GM12878 (cell line): Measurements from ENCODE around the gene STPG4. TPM values are rescaled to one million over a fixed set of nuclear protein-coding genes. Genes with fewer than 3 reads are reported as not detected.

Experiments
- ATAC-seq: fragments of 200-7000 bp; cut with Tn5 transposase; 3 replicates; pipeline ENCODE4 v1.9.1; 2020; ENCODE audit warnings: mild to moderate bottlenecking, moderate library complexity
- BruUV-seq: library from RNA; stranded (reverse); fragments of 400-500 nt; replicated peaks from 2 replicates; lab custom pipeline; 2021; lab: Mats Ljungman, UMichigan
- CTCF ChIA-PET: fragments of 300-600 bp; sonication (Branson Sonifier 250); formaldehyde crosslinking; extraction: SDS; loops from one replicate; lab custom pipeline; 2021; ENCODE audit warnings: inconsistent platforms; lab: Yijun Ruan, JAX
- POLR2A ChIA-PET: fragments of 350-600 bp; formaldehyde crosslinking; extraction: SDS; loops from one replicate; lab custom pipeline; 2021; ENCODE audit warnings: inconsistent platforms; lab: Charles Lee
- RAD21 ChIA-PET: fragments of 300-600 bp; sonication (Branson Sonifier 250); formaldehyde crosslinking; loops from one replicate; lab custom pipeline; 2023; ENCODE audit warnings: antibody characterized with exemption; ENCODE audit not compliant: unreplicated experiment; lab: Charles Lee
- SMC1A ChIA-PET: fragments of 300-600 bp; sonication (Branson Sonifier 250); formaldehyde crosslinking; loops from one replicate; lab custom pipeline; 2023; ENCODE audit not compliant: unreplicated experiment, uncharacterized antibody; lab: Charles Lee
- DNase-seq: peaks from one replicate; pipeline ENCODE4 v3.0.0-alpha.2; 2011; ENCODE audit warnings: low read depth, low spot score
- FAIRE-seq: peaks from 3 replicates; lab custom pipeline; 2011; peaks lifted over from hg19 to GRCh38; lab: Jason Lieb, UNC
- H2AFZ ChIP-seq: 2 replicates; pipeline ENCODE4 v1.6.0; 2011; ENCODE audit warnings: low read depth, low read length, control low read depth; ENCODE audit not compliant: control insufficient read depth
- H3K27ac ChIP-seq: 2 replicates; pipeline ENCODE4 v1.5.1; 2011; ENCODE audit warnings: control low read depth; ENCODE audit not compliant: control insufficient read depth, insufficient read depth
- H3K27me3 ChIP-seq, 2 experiments: replicated peaks in 1 of 2; 2 replicates each; pipeline versions ENCODE4 v1.6.0 to v1.6.1; 2011; ENCODE audit warnings: low read length in 1 of 2; ENCODE audit not compliant: control insufficient read depth in 2 of 2, insufficient read depth in 2 of 2
- H3K36me3 ChIP-seq, 2 experiments: 2 replicates each; pipeline ENCODE4 v1.5.1; 2011; ENCODE audit warnings: low read length in 1 of 2; ENCODE audit not compliant: control insufficient read depth in 2 of 2, insufficient read depth in 2 of 2
- H3K4me1 ChIP-seq: 2 replicates; pipeline ENCODE4 v1.6.1; 2011; ENCODE audit warnings: mild to moderate bottlenecking, low read length, moderate library complexity, mixed read lengths; ENCODE audit not compliant: control insufficient read depth, insufficient read depth
- H3K4me2 ChIP-seq: 2 replicates; pipeline ENCODE4 v1.6.0; 2011; ENCODE audit warnings: control low read depth; ENCODE audit not compliant: control insufficient read depth, insufficient read depth
- H3K4me3 ChIP-seq: fragments of 200-600 bp; sonication (generic); 2 replicates; pipeline ENCODE4 v1.5.1; 2016
- H3K79me2 ChIP-seq: 2 replicates; pipeline ENCODE4 v1.6.0; 2011; ENCODE audit warnings: low read length; ENCODE audit not compliant: control insufficient read depth, insufficient read depth
- H3K9ac ChIP-seq: 2 replicates; pipeline ENCODE4 v1.8.0; 2011; ENCODE audit warnings: low read length, control low read depth, mixed read lengths; ENCODE audit not compliant: control insufficient read depth, insufficient read depth
- H3K9me3 ChIP-seq: replicated peaks from 3 replicates; pipeline ENCODE4 v1.5.1; 2011; ENCODE audit warnings: mild to moderate bottlenecking, low read length; ENCODE audit not compliant: control insufficient read depth, insufficient read depth
- H4K20me1 ChIP-seq: 2 replicates; pipeline ENCODE4 v1.6.0; 2011; ENCODE audit not compliant: control insufficient read depth, insufficient read depth
- E2F8 ChIP-seq: fragments of 450-650 bp; IDR thresholded peaks from 2 replicates; pipeline ENCODE4 v1.6.1; 2018; ENCODE audit warnings: mild to moderate bottlenecking, low read depth, moderate library complexity; ENCODE audit not compliant: partially characterized antibody
- MLLT1 ChIP-seq: fragments of 450-650 bp; IDR thresholded peaks from 2 replicates; pipeline ENCODE4 v1.6.1; 2016; ENCODE audit warnings: mild to moderate bottlenecking
- PKNOX1 ChIP-seq: fragments of 450-650 bp; IDR thresholded peaks from 2 replicates; pipeline ENCODE4 v1.6.1; 2016; ENCODE audit warnings: mild to moderate bottlenecking
- POLR2AphosphoS5 ChIP-seq: IDR thresholded peaks from 2 replicates; pipeline ENCODE4 v1.6.1; 2011; ENCODE audit warnings: mild to moderate bottlenecking, low read length, inconsistent platforms
- RUNX3 ChIP-seq: IDR thresholded peaks from 2 replicates; pipeline ENCODE4 v1.6.1; 2012; ENCODE audit warnings: low read length, inconsistent platforms
- ZBTB11 ChIP-seq: fragments of 450-650 bp; formaldehyde crosslinking; IDR thresholded peaks from 2 replicates; pipeline ENCODE4 v1.5.0; 2022; ENCODE audit warnings: mild to moderate bottlenecking, missing genetic modification characterization
- ZBTB33 ChIP-seq: fragments of 450-650 bp; IDR thresholded peaks from 2 replicates; pipeline ENCODE4 v1.6.1; 2017; ENCODE audit warnings: mild to moderate bottlenecking
- ZNF274 ChIP-seq: IDR thresholded peaks from one replicate; pipeline ENCODE4 v1.8.0; 2011; ENCODE audit not compliant: insufficient read length, insufficient read depth
- ZZZ3 ChIP-seq: IDR thresholded peaks from 2 replicates; pipeline ENCODE4 v1.6.1; 2011; ENCODE audit warnings: low read depth; ENCODE audit not compliant: control insufficient read depth, insufficient read length
- WGBS: methylation state at CpG from one replicate; pipeline ENCODE4 v1.1.6; 2016; ENCODE audit warnings: low lambda C conversion rate; ENCODE audit not compliant: insufficient replicate concordance, insufficient coverage; ENCODE audit errors: missing lambda C conversion rate; 5-methylcytosine and 5-hydroxymethylcytosine counted together
- in situ Hi-C: fragments of 300-500 bp; cut with MboI; formaldehyde crosslinking; loops from 9 replicates; pipeline ENCODE4 v1.14.3; 2018; ENCODE audit warnings: mixed read lengths
- intact Hi-C: fragments of 100-400 bp; cut with micrococcal nuclease; formaldehyde crosslinking; loops from one replicate; pipeline ENCODE4 v1.14.2; 2022; ENCODE audit not compliant: unreplicated experiment
- polyA plus RNA-seq, 11 experiments: library from polyadenylated mRNA; depleted of rRNA in 4 of 11; unstranded in 6 of 11; stranded (reverse) in 5 of 11; fragments of >200 nt; fragmentation: Nextera tagmentation in 4 of 11; fragmentation: Illumina TruSeq in 1 of 11; extraction: Ambion mirVana in 4 of 11; extraction: Trizol in 1 of 11; gene quantifications; 1 replicate in 1 of 11; 2 replicates in 10 of 11; pipeline versions ENCODE4 v1.2.1 to v1.2.3, GENCODE V29; 2011 to 2016; ENCODE audit warnings: inconsistent platforms in 2 of 11, missing spikeins in 2 of 11, low read depth in 1 of 11
- total RNA-seq, 4 experiments: library from RNA; depleted of rRNA in 3 of 4; stranded (reverse); fragments of >200 nt in 3 of 4; fragmentation: Illumina TruSeq in 1 of 4; extraction: Trizol in 1 of 4; gene quantifications; 2 replicates each; pipeline versions ENCODE4 v1.2.1 to v1.2.3, GENCODE V29; 2013 to 2021

STPG4 gene
- total and polyA plus RNA-seq, 10 of the 15 experiments (the other 5 are each of a cell fraction or from before 2014, with no cell fraction given): 0.10 to 0.29 (median 0.19) TPM; not detected in 3

- RAD21 ChIA-PET: no interaction called here
- Histone ChIP-seq H2AFZ (no peak overlapping the region), H3K4me2 (no peak overlapping the region), H3K9ac (no peak overlapping the region), H3K79me2 (no peaks in the 10 kb centered on the region), H3K36me3 (no peaks in the 10 kb centered on the region), H3K4me1 (no peaks in the 10 kb centered on the region), H3K27me3 (no peaks in the 10 kb centered on the region; a peak in 1 of 4 replicates), H4K20me1 (no peaks in the 10 kb centered on the region), H3K27ac (no peak overlapping the region), H3K9me3 (no peaks in the 10 kb centered on the region), H3K4me3 (no peak overlapping the region)
- POLR2A ChIA-PET: no interaction called here
- 45% methylated on average over 16 of the region's 17 CpGs for WGBS
- FAIRE-seq: no peak
- in situ Hi-C loops: no loop called here
- no TSS peak for BruUV-seq
- intact Hi-C loops: no loop called here
- CTCF ChIA-PET: no interaction called here
- SMC1A ChIA-PET: no interaction called here
- ATAC-seq: no peak
- DNase-seq: no peak
- no peak for TF ChIP-seq ZBTB33
- TF ChIP-seq E2F8: no peak
- no peak for TF ChIP-seq MLLT1
- TF ChIP-seq ZBTB11 (CRISPR knock-in tag): no peak
- no peak for TF ChIP-seq RUNX3
- TF ChIP-seq PKNOX1: no peak
- TF ChIP-seq ZZZ3: no peak
- no peak for TF ChIP-seq ZNF274
- no peak for TF ChIP-seq POLR2AphosphoS5
Measured at GRCh38 chr2:47083886-47084687, 71.0 kb downstream of the STPG4 start.
